Erythroblast (primary cell): Measurements from ENCODE around the gene CAMK2G.

Experiments used
- GATA1 ChIP-seq: IDR thresholded peaks from 2 replicates; pipeline ENCODE4 v1.6.1; 2011; ENCODE audit warnings: low read depth, mild to moderate bottlenecking, control low read depth, low read length, moderate library complexity
- POLR2A ChIP-seq: IDR thresholded peaks from 2 replicates; pipeline ENCODE4 v1.6.1; 2011; ENCODE audit warnings: mild to moderate bottlenecking, low read length

DNA sequence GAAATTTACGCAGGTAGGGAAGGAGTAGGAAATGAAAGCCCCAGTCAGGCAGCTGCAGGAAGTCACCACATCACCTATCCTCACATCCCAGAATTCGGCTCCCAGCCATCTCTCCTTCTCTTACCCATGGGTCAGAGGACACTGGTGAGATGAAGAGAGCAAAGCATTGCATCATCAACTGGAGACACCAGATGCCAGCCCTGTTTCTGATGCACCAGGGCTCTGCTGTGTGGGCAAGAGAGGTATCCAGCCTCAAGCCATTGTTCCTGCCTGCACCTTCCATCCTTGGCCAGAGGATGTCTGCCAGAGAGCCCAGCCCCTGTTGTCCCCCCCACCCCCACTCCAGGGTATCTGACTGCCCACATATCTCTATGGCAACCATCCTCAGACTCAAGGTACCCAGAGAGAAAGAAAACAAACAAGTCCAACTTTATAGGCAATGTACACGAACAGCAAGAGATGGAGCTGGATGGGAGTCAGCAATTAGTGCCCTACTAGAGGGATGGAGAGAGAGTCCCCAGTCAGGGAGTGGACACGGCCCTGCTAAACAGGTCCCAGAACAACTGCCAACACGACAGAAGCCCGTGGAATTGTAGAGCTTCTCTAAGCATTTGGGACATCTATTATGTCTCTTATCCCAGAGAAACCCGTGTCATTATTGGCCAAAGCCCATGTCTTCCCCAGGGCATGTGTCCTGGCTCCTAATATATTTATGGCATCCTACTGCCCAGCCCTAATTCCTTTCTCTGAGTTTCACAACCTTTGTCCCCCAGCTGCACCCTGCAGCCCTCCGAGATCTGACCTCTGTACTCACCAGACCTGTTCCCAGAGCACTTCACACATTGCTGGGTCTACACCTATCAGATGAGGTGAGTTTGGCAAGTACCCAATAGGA, 2.8 kb downstream of the CAMK2G start:
- no peak for TF ChIP-seq POLR2A
- TF ChIP-seq GATA1, result no peak
